BLaER1 treated with 17β-estradiol and CSF1 and Interleukin-3, amounts not matched to agents 10 nM and 100 nM (cell line): ENCODE measurements around the gene ITGA3.

Experiments used
- H3K27ac ChIP-seq, 11 experiments: shearing (Covaris generic); formaldehyde crosslinking; 2 replicates each; pipeline ENCODE4 v1.8.1; 2022
- H3K27me3 ChIP-seq, 11 experiments: shearing (Covaris generic); formaldehyde crosslinking; 2 replicates each; pipeline ENCODE4 v1.8.1; 2022
- H3K36me3 ChIP-seq, 11 experiments: shearing (Covaris generic); formaldehyde crosslinking; 2 replicates each; pipeline ENCODE4 v1.8.1; 2022
- H3K4me1 ChIP-seq, 10 experiments: shearing (Covaris generic); formaldehyde crosslinking; 2 replicates each; pipeline ENCODE4 v1.8.1; 2022
- H3K4me2 ChIP-seq, 11 experiments: shearing (Covaris generic); formaldehyde crosslinking; 2 replicates each; pipeline ENCODE4 v1.8.1; 2022
- H3K4me3 ChIP-seq, 10 experiments: shearing (Covaris generic); formaldehyde crosslinking; 2 replicates each; pipeline ENCODE4 v1.8.1; 2022
- H3K9ac ChIP-seq, 11 experiments: shearing (Covaris generic); formaldehyde crosslinking; 2 replicates each; pipeline ENCODE4 v1.8.1; 2022
- H3K9me3 ChIP-seq, 11 experiments: shearing (Covaris generic); formaldehyde crosslinking; replicated peaks in 1 of 11; 2 replicates each; pipeline ENCODE4 v1.8.1; 2022
- H4K20me1 ChIP-seq, 11 experiments: shearing (Covaris generic); formaldehyde crosslinking; 2 replicates each; pipeline ENCODE4 v1.8.1; 2022
- Cebpa-rat ChIP-seq, 11 experiments: shearing (Covaris generic); IDR thresholded peaks; 2 replicates each; pipeline ENCODE4 v1.8.1; 2022

The ITGA3 gene

DNA sequence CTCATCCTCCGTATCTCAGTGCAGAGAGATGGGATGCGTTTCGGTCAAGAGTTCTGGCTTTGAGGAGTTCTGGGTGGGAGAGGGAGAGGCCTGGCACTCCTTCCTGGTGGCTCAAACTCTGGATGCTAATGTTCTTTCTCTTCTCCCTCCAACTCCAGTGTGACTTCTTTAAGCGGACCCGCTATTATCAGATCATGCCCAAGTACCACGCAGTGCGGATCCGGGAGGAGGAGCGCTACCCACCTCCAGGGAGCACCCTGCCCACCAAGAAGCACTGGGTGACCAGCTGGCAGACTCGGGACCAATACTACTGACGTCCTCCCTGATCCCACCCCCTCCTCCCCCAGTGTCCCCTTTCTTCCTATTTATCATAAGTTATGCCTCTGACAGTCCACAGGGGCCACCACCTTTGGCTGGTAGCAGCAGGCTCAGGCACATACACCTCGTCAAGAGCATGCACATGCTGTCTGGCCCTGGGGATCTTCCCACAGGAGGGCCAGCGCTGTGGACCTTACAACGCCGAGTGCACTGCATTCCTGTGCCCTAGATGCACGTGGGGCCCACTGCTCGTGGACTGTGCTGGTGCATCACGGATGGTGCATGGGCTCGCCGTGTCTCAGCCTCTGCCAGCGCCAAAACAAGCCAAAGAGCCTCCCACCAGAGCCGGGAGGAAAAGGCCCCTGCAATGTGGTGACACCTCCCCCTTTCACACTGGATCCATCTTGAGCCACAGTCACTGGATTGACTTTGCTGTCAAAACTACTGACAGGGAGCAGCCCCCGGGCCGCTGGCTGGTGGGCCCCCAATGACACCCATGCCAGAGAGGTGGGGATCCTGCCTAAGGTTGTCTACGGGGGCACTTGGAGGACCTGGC, 33.3 kb downstream of the ITGA3 start:
- Histone ChIP-seq H3K4me3 (no peak overlapping the region), H3K9me3 (no peaks in the 10 kb centered on the region), H3K36me3 (no peaks in the 10 kb centered on the region), H3K27me3 (no peaks in the 10 kb centered on the region), H3K9ac (no peak overlapping the region; a peak in 1 of 22 replicates), H3K27ac (no peak overlapping the region), H3K4me2 (no peak overlapping the region), H3K4me1 (peaks cover 0 to 5% (median 0%) of the 10 kb centered on the region in 10 experiments; a peak in 5 of 20 replicates), H4K20me1 (peaks cover 0 to 8% (median 0%) of the 10 kb centered on the region in 11 experiments; a peak in 2 of 22 replicates)
- TF ChIP-seq Cebpa-rat (IDR thresholded peaks at IDR 0.05), result no peak

DNA sequence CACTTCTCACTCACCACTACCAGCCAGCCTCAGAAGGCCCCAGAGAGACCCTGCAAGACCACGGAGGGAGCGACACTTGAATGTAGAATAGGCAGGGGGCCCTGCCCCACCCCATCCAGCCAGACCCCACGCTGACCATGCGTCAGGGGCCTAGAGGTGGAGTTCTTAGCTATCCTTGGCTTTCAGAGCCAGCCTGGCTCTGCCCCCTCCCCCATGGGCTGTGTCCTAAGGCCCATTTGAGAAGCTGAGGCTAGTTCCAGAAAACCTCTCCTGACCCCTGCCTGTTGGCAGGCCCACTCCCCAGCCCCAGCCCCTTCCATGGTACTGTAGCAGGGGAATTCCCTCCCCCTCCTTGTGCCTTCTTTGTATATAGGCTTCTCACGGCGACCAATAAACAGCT, 34.2 kb downstream of the ITGA3 start:
- no peak for TF ChIP-seq Cebpa-rat (IDR thresholded peaks at IDR 0.05)
- H3K27ac ChIP-seq, result no peak overlapping the region
- peaks cover 0 to 8% (median 0%) of the 10 kb centered on the region in 11 experiments; a peak in 2 of 22 replicates for H4K20me1 ChIP-seq
- H3K9me3 ChIP-seq, result no peaks in the 10 kb centered on the region
- H3K4me1 ChIP-seq, result peaks cover 0 to 10% (median 5%) of the 10 kb centered on the region in 10 experiments; a peak in 13 of 20 replicates
- no peak overlapping the region for H3K4me3 ChIP-seq
- no peak overlapping the region for H3K9ac ChIP-seq
- H3K36me3 ChIP-seq, result no peaks in the 10 kb centered on the region
- H3K27me3 ChIP-seq, result no peaks in the 10 kb centered on the region
- H3K4me2 ChIP-seq, result no peak overlapping the region

DNA sequence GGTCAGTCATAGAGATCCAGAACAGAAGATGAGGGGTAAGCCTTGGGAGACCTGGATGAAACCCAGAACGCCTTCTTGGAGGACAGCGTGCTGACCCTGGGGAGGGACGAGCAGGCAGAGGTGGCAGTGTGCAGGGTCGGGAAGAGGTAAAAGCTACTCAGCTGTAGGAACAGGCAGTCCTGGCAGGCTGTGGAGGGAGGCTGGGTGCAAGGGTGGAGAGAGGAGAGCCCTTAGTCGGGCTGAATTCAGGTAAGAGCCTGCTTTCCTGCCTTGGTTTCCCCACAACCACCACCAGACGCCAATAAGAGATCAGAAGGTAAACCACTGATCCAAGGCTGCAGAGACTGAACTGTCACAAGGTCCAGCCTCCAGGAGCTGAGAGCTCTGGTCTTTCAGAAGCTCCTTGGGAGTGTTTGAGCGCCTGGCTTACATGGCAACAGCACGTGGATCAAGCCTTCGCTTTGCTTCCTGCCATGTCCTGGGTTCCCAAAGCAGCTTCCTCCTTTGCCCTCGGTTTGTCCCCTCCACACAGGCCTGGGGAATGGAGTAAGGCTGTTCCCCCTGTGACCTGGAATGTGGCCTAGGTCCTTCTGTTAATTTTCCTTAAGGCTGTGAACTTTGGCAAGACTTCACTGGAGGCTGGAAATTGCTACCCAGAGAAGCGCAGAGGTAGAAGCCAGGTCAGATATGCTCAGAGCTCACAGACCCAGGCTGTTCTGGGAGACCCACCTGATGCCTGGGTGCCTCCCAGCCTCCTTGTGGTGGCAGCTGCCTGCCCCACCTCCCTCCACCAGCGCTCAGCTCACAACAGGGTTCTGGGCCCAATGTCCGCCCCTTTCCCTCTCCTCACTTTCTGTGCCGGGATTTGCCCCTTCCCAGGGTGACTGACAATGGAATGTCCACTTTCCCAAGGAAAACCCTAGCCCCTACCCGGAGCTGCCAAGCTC, 35.3 kb downstream of the ITGA3 start:
- Histone ChIP-seq H3K27me3 (no peaks in the 10 kb centered on the region), H3K27ac (no peak overlapping the region), H3K4me3 (no peak overlapping the region), H4K20me1 (peaks cover 0 to 8% (median 0%) of the 10 kb centered on the region in 11 experiments; a peak in 3 of 22 replicates), H3K4me1 (peaks cover 6 to 18% (median 12%) of the 10 kb centered on the region in 10 experiments), H3K9me3 (no peaks in the 10 kb centered on the region), H3K36me3 (no peaks in the 10 kb centered on the region), H3K4me2 (no peak overlapping the region), H3K9ac (no peak overlapping the region; a peak in 1 of 22 replicates)
- TF ChIP-seq Cebpa-rat (IDR thresholded peaks at IDR 0.05), result no peak

DNA sequence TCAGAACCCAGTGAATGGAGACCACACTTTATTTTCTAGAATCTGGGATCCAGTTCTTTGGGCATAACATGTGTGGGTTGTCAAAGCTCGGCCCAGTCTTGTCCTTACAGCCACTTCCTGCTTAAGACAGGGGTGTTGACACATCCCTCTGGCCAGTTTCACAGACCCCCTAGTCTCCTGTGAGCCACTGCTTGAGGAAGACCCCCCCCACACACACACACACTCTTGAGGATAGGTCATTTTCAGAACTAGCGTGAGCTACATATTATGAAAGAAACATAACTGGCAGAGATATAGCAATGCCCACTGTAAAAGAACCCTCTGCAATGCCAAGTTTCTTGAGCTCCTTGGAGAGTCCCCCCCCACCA, 36.0 kb downstream of the ITGA3 start:
- H3K4me3 ChIP-seq, result no peak overlapping the region
- no peaks in the 10 kb centered on the region for H3K36me3 ChIP-seq
- no peaks in the 10 kb centered on the region for H3K27me3 ChIP-seq
- H3K4me1 ChIP-seq, result peaks cover 13 to 23% (median 19%) of the 10 kb centered on the region in 10 experiments
- no peak for TF ChIP-seq Cebpa-rat (IDR thresholded peaks at IDR 0.05)
- H4K20me1 ChIP-seq, result peaks cover 0 to 8% (median 0%) of the 10 kb centered on the region in 11 experiments; a peak in 3 of 22 replicates
- no peak overlapping the region for H3K27ac ChIP-seq
- no peak overlapping the region; a peak in 1 of 22 replicates for H3K9ac ChIP-seq
- H3K4me2 ChIP-seq, result no peak overlapping the region
- no peaks in the 10 kb centered on the region for H3K9me3 ChIP-seq

DNA sequence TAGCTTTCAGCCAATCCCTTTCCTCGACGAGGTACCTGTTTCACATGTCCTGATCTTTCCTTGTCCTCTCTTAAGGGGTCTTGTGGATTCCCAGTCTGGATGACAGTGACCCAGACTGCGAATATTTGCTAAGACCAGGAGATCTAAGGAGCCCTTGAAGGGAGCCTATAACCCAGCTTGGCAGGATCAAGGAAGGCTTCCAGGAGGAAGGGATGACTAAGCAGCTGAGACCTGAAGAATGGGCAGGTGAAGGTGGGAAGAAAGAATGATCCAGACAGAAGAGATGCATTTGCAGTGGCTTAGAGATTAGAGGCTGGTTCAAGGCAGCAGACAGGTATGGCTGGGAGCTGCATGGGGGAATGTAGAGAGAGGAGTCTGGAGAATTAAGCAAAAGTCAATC, 37.3 kb downstream of the ITGA3 start:
- Histone ChIP-seq H3K27ac (no peak overlapping the region), H3K4me2 (no peak overlapping the region), H4K20me1 (peaks cover 0 to 8% (median 0%) of the 10 kb centered on the region in 11 experiments; a peak in 1 of 22 replicates), H3K9ac (no peak overlapping the region), H3K36me3 (peaks cover 0 to 11% (median 4%) of the 10 kb centered on the region in 11 experiments; a peak in 9 of 22 replicates), H3K27me3 (no peaks in the 10 kb centered on the region), H3K9me3 (no peaks in the 10 kb centered on the region), H3K4me1 (peaks cover 13 to 26% (median 21%) of the 10 kb centered on the region in 10 experiments), H3K4me3 (no peak overlapping the region)
- no peak for TF ChIP-seq Cebpa-rat (IDR thresholded peaks at IDR 0.05)

DNA sequence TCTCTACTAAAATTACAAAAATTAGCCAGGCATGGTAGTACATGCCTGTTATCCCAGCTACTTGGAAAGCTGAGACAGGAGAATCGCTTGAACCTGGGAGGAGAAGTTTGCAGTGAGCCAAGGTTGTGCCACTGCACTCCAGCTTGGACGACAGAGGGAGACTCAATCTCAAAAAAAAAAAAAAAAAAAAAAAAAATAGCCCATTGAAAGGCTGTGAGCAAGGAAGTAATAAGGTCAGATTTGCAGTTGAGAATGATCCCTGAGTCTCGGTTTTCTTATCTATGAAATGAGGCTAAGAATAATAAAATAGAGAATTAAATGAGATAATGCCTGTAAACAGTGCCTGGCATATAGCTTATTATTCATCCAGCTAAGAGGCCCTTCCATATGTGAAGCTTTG, 37.9 kb downstream of the ITGA3 start:
- Histone ChIP-seq H4K20me1 (peaks cover 0 to 8% (median 0%) of the 10 kb centered on the region in 11 experiments; a peak in 1 of 22 replicates), H3K36me3 (peaks cover under 1 to 17% (median 10%) of the 10 kb centered on the region in 11 experiments; a peak in 12 of 22 replicates), H3K9ac (no peak overlapping the region), H3K4me1 (peaks cover 13 to 26% (median 21%) of the 10 kb centered on the region in 10 experiments), H3K27me3 (no peaks in the 10 kb centered on the region), H3K4me2 (peak overlapping the region in 5 of 11 experiments; percentile 96 to 98 (median 97); a peak in 6 of 22 replicates), H3K27ac (no peak overlapping the region), H3K9me3 (no peaks in the 10 kb centered on the region), H3K4me3 (no peak overlapping the region)
- TF ChIP-seq Cebpa-rat (IDR thresholded peaks at IDR 0.05), result no peak

DNA sequence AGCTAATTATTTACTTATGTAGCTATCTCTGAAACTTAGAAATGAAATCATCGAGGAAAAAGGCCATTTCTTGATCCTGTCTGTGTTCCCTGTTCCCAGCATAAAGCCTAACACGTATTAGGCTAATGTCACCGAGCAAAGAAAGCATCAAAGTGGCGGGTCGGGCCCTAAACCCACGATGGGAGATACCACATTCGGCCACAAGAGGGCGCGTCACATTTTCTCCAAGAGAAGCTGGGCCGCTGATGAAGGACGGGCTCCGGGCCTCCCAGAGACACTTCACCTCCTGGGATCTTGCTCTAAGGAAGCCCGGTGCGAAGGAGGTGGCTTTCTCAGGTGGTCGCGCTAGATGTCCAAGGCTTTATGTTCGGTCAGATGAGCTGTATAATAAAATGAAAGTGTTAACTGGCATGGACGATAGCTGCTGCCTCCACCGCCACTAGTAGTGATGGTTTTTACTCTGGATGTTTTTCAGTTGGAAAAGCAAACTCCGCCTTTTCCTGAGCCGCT, 38.4 kb downstream of the ITGA3 start:
- Histone ChIP-seq H3K27ac (peak overlapping the region in 8 of 11 experiments; percentile 14 to 85 (median 34); a peak in 8 of 22 replicates), H3K4me2 (peak overlapping the region; percentile 89 to 100 (median 97)), H4K20me1 (peaks cover 0 to 8% (median 0%) of the 10 kb centered on the region in 11 experiments; a peak in 1 of 22 replicates), H3K9me3 (no peaks in the 10 kb centered on the region), H3K4me1 (peaks cover 13 to 26% (median 21%) of the 10 kb centered on the region in 10 experiments), H3K27me3 (no peaks in the 10 kb centered on the region), H3K4me3 (peak overlapping the region; percentile 72 to 92 (median 84)), H3K36me3 (peaks cover 5 to 22% (median 14%) of the 10 kb centered on the region in 11 experiments; a peak in 14 of 22 replicates), H3K9ac (peak overlapping the region; percentile 1 to 89 (median 84); a peak in 19 of 22 replicates)
- TF ChIP-seq Cebpa-rat (IDR thresholded peaks at IDR 0.05), result no peak
